HG03039 (cell line): ENCODE results near the gene GRK1.
"Not testable (repeated sequence)": the region's sequence is repeated elsewhere in the genome, so short reads cannot be mapped to it uniquely, and the experiment has no call there.

Experiments
- ATAC-seq: cut with Tn5 transposase; IDR thresholded peaks from one replicate; pipeline ENCODE4 v1.9.1; 2021; ENCODE audit warnings: mild to moderate bottlenecking, moderate library complexity; ENCODE audit not compliant: unreplicated experiment

Gene GRK1

DNA sequence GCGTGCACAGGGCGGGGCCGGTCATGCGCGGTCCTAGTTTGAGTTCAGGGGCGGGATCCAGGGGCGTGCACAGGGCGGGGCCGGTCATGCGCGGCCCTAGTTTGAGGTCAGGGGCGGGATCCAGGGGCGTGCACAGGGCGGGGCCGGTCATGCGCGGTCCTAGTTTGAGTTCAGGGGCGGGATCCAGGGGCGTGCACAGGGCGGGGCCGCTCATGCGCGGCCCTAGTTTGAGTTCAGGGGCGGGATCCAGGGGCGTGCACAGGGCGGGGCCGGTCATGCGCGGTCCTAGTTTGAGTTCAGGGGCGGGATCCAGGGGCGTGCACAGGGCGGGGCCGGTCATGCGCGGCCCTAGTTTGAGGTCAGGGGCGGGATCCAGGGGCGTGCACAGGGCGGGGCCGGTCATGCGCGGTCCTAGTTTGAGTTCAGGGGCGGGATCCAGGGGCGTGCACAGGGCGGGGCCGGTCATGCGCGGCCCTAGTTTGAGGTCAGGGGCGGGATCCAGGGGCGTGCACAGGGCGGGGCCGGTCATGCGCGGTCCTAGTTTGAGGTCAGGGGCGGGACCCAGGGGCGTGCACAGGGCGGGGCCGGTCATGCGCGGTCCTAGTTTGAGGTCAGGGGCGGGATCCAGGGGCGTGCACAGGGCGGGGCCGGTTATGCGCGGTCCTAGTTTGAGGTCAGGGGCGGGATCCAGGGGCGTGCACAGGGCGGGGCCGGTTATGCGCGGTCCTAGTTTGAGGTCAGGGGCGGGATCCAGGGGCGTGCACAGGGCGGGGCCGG is 58.5 kb downstream of the GRK1 start:
- ATAC-seq, result not testable (repeated sequence)

DNA sequence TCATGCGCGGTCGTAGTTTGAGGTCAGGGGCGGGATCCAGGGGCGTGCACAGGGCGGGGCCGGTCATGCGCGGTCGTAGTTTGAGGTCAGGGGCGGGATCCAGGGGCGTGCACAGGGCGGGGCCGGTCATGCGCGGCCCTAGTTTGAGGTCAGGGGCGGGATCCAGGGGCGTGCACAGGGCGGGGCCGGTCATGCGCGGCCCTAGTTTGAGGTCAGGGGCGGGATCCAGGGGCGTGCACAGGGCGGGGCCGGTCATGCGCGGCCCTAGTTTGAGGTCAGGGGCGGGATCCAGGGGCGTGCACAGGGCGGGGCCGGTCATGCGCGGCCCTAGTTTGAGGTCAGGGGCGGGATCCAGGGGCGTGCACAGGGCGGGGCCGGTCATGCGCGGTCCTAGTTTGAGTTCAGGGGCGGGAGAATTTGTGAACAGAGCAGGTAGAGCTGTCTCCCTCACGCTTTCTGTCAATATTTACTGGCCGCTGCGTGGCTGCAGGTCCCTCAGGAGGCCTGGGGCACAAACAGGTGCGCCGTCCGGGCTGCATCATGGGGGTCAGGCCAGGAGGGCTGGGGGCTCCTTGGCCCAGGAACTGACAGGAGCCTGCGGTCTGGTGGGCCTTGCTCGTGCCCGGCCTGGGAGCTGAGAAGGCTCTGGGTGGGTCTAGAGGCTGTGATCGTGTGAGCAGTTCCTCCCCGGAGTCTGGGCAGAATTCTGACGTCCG is 59.2 kb downstream of the GRK1 start:
- not testable (repeated sequence) for ATAC-seq

DNA sequence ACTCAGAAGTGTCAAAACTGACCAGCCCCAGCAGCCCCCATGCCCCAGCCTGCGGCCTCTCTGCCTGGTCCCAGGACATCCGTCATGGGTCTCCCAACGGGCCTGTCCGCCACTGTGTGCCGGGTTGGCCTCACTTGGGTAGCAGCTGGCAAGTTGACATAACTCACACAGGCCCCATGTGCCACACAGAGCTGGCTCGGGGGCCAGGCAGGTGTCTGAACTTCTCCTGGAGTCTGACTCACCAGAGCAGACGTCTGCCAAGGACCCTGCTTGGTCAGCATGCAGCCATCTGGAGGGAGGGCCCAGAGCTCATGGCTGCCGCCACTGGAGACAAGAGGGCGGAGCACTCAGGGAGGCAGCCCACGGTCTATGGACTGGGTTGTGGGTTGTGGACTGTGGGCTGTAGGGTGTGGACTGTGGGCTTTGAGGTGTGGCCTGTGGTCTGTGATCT is 60.0 kb downstream of the GRK1 start:
- ATAC-seq, result no peak

DNA sequence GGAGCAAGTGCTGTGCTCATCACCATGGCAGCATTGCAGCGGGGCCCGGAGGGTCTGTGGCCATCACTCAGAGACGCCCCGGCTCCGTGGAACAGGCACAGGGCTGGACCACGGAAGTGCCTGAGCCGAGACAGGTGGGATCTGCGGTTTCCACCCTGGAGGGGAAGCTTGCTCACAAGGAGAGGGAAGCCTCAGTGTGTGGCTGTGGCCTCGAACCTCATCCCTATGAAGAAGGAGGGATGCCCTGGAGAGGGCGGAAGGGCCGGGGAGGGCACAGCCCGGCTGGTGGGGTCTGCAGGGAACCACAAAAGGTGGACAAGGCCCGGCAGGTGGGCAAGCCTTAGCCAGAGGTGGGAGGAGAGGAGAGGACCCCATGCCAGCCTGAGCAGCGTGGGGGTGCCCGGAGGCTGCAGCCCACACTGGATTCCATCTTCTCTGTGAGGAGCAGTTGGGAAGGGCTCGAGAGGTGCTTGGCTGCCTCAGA is 61.6 kb downstream of the GRK1 start:
- ATAC-seq, result no peak

DNA sequence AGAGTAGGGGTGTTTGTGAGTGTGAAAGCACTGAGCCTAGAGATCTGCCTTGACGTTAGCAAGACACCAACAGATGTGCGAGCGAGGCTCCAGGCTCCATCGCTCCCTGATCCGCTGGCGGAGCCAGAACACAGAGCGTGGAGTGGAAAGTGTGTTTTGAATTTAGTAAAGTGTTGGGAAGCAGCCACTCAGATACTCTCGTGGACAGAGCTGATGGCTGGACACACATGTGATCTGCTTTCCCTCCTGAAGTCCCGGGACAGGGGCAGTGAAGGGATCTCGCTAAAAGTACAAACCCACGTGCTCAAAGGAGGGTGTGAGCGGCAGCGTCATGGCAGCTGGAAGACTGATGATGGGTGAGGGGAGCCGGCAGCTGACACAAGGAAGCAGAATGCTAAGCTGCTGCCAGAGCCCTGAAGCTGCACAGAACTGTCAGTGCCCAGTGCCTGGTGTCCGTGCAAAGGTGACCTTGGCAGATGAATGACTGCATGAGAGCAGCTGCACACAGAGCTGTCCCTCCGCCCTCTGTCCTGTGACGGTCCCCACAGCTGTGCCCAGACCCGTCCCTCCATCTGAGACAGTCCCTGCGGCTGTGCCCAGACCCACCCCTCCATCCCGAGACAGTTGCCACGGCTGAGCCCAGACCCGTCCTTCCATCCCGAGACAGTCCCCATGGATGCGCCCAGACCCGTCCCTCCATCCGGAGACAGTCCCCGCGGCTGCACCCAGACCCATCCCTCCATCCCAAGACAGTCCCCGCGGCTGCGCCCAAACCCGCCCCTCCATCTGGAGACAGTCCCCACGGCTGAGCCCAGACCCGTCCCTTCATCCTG is 62.4 kb downstream of the GRK1 start:
- ATAC-seq, result no peak

DNA sequence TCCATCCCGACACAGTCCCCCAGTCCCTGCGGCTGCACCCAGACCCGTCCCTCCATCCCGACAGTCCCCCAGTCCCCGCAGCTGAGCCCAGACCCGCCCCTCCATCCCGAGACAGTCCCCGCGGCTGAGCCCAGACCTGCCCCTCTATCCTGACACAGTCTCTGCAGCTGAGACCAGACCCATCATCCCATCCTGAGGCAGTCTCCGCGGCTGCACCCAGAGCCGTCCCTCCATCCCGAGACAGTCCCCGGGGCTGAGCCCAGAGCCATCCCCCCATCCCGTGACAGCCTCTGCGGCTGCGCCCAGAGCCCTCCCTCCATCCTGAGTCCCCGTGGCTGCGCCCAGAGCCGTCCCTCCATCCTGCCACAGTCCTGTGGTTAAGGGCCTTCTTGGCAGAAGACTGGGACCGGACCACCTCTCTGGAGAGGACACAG is 63.3 kb downstream of the GRK1 start:
- ATAC-seq, result no peak

DNA sequence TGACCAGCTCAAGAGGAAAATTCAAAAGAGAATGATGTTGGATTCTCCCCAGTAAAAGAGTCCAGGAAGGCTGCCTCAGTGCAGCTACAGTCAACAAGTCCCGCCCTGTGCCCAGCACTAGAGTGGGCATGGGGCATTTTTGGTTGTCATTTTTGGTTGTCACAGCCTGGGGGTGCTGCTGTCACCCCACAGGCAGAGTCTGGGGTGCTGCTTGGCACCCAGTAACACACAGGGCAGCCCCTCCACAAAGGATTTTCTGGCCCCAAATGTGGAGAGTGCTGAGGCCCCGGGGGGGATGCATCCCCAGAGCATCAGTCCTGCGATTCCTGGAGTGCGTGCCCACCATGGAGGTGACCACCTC is 63.8 kb downstream of the GRK1 start:
- no peak for ATAC-seq

DNA sequence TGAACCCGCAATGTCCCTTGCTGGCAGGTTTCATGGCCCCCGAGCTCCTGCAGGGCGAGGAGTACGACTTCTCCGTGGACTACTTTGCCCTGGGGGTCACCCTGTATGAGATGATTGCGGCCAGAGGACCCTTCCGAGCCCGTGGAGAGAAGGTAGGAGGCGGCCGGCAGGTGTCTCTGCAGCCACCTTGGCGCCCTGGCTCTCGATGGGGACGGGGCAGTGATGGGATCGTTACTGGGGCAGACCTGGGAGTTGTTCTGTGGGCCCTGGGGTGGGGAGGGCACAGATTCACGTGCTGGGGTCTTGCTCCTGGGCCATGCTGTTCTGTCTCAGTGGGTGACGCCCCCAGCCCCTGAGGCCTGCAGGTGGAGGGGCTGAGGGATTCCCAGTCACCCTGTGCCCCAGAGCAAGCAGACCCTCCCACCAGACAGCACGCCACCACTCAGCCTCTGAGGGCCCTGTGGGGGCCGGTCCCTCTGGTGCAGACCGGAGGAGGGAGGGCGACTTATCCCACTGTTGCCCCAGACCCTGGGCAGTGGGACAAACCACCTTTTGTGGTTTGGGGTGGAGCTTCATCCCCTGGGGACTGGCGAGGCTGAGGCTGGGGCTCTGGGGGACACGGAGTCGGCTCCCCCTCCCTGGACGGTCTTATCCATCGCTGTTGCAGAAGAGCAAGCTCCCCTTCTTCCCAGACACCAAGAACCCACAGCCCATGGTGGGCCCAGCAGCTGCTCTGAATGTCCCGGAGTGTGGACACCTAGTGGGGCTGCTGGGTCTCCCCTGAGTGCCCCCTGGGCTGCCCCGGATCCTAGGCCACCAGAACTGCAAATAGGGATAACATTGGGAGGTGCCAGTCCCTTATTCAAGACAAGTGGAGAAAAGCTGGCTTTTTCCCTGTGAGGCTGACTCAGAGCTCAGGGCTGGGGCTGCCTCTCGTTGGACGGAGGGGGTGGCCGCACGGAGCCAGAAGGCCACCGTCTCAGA is 64.5 kb downstream of the GRK1 start:
- ATAC-seq, result no peak

DNA sequence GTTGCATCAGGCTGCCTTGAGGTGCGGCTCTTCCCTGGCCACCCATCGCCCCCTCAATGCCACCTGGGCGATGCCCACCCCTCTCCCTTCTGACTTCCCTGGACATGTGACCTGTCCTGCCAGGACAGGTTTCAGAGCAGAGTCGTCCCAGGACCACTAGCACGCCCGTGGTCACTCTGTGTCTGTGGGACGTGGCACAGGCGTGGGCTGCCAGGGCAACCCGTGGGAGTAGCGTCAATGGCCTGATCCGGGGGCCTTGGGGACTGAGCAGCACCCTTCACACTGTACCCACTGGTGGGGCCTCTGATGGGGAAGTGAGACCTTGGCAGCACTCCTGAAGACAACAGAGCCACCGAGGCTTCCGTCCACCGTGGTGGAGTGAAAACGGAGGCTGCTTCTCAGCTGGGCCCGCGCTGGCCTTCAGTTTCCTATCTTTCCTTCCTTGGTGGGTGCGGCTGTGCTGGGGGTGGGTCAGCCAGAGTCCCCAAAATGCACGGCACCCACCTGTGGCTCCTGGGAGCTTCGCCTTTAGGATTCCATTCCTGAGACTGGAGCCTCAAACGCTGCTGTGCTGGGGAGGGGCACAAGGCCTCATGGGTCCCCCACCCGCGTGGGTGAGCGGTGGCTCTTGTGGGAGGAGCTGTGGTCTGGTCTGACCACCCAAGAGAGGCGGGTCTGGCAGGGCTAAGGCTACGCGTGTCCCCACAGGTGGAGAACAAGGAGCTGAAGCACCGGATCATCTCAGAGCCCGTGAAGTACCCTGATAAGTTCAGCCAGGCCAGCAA is 65.3 kb downstream of the GRK1 start:
- no peak for ATAC-seq

DNA sequence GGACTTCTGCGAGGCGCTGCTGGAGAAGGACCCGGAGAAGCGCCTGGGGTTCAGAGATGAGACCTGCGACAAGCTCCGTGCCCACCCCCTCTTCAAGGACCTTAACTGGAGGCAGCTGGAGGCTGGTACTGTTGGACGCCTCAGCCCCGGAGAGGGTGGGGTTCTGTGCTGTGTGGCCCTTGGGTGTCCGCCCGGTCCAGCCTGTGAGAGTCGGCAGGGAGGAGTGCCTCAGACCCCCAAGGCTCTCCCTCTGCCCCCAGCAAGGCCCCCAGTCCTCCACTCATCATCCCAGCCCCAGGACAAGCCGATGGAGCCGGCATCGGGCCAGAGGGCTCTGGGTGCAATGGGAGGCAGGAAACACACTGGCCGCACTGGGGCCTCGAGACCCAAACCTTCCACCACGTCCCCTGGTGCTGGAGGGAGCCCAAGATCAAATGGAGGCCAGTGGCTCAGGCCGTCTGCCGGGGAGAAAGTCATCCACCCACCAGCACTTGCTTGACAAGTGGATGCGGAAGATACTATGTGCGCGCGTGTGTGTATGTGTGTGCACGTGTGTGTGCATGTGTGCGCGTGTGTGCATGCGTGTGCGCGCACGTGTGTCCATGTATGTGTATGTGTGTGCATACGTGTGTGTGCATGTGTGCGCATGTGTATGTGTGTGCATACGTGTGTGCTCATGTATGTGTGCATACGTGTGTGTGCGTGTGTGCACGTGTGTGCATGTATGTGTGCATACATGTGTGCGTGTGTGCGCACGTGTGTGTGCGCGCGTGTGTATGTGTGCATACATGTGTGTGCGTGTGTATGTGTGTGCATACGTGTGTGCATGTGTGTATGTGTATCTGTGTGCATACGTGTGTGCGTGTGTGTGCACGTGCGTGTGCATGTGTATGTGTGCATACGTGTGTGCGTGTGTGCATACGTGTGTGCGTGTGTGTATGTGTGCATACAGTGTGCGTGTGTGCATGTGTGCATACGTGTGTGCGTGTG is 66.2 kb downstream of the GRK1 start:
- no peak for ATAC-seq

DNA sequence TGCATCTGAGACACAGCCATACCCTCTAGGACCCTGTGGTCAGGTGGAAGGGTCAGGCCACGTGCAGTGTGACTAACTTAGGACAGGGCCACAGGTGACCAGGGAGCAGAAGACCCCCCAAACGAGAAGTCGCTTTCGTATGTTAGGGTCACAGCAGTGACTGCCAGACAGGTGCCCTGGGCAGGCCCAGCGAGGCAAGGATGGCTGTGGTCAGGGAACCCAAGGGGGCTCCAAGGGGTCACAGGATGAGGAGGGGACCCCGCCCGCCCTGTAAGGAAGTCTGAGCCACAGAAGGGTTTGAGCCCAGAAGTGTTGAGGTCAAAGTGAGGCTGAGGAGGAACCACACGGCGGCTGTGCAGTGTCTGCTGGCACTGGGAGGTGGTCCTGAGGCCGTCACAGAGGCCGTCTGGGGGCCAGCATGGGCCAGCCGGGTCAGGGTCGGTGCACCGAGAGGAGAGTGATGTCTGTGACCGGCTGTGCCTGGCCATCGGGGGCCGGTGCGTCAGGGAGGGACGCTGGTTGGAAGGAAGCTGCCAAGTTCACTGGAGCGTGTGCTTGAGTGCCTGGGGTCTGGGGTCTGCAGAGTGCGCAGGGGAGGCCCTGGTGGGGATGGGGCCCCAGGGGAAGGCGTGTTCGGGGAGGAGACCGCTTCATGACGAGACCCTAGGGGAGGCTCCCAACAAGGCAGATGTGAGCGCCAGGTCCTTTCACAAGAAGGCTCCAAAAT is 67.2 kb downstream of the GRK1 start:
- no peak for ATAC-seq

DNA sequence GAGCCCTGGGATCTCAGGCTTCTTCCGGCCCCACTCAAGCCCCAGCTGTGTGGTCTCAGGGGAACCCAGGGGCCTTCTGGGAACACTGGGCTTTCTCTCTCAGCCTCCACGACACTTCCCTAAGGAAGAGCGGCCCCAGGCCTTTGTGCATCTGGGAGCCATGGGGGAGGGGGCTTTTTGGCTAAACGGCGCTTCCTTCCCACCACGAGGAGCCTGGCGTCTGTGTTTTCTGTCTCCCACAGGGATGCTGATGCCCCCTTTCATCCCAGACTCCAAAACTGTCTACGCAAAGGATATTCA is 67.8 kb downstream of the GRK1 start:
- no peak for ATAC-seq

DNA sequence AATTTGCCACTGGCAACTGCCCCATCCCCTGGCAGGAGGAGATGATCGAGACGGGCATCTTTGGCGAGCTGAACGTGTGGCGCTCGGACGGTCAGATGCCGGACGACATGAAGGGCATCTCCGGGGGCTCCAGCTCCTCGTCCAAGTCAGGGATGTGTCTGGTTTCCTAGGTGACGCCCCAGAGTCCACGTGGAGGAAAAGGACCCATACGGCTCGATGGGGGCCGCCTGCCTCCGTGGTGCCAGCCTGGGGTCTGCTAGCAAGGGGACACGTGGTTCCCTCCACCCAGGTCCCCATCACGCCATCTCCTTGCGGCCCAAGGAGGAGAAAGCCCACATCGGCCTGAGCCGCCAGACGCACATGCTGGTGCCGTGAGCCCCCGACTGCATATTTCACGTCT is 68.2 kb downstream of the GRK1 start:
- ATAC-seq, result no peak

DNA sequence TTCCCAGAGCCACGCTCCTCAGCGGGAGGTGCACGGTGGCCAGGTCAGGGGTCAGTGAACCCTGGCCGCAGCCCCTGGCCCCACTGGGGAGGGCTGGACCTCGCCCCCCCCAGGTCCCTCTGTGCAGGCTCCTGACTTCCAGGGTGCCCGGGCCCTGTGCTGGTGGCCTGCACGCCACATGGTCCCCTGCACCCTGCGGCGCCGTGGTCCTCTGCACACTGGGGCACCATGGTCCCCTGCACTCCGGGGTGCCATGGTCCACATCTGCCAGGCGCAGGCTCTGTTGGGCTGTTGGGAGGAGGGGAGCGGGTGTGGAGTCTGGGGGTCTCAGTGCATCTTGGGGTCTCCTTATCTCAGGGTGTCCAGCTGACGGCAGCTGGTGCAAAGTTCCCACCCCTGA is 68.7 kb downstream of the GRK1 start:
- no peak for ATAC-seq

DNA sequence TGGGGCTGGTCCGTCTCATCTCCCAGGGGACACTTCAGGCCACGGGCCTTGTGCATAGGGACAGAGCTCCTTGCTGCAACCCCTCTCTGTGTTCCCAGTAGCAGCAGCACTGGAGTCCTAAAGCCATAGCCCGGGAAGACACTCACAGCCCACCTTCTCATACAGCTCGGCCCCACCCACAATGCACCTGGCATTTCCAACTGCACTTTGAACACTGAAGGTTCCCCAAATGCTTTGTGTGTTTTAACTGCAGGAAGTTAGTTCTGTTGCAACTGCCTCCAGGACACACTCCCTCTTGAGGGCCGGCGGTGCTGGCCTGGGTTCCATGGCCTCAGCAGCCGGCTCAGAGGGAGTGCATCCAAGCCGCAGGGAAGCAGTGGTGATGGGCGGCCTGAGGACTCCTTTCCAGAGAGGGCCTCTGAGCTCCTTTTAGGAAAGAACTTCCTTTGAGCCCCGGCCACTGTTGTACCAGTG is 69.3 kb downstream of the GRK1 start:
- ATAC-seq, result no peak

DNA sequence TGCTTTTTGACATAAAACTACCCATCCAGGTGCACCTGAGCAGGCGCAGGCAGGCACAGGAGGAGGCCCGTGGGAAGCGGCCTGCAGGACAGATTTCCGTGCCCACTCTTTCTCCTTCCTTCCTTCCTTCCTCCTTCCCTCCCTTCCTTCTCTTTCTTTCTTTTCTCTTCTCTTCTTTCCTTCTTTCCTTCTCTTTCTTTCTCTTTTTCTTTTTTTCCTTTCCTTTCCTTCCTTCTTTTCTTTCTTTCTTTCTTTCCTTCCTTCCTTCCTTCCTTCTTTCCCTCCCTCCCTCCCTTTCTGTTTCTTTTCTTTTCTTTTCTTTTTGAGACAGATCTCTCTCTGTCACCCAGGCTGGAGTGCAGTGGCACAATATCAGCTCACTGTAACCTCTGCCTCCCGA is 70.8 kb downstream of the GRK1 start:
- no peak for ATAC-seq

DNA sequence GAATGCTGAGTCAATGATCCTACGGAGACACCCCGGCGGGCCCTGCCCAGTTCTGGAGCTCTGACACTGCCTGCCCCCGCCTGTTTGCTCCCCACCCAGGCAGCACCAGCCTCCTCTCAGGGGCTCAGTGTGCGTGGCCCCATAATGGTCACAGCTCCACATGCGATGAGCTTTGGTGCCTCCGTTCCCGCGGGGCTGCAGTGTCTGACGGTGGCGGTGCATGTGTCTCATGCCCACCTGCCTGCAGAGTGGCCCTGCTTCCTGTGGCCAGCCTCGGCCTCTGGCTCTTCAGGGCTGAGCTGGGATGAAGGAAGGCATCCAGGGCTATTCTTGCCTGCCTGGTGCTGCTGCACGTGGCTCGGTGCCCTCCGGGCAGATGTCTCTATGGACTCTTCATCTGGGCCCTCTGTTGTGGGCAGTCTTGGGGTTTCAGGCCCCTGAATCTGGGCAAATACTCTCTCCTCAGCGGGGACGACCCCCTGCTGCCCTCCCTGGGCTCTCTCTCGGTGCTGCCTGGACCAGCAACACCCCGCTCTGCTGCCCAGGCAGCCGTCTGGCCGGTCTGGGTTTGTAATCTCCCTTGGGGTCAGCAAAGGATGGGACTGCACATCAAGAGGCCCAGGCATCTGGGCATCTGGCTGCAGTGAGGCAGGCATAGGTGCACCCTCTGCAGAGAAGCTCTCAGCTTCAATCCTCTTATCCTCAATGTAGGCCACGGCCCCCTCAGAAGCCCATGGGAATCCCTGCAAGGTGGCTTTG is 72.7 kb downstream of the GRK1 start:
- no peak for ATAC-seq
